Measurements from ENCODE around the gene SPOCK1. TPM values are rescaled to one million over a fixed set of nuclear protein-coding genes. Genes with fewer than 3 reads are reported as not detected.
"Not testable (repeated sequence)": the region's sequence is repeated elsewhere in the genome, so short reads cannot be mapped to it uniquely, and the experiment has no call there.

Gene SPOCK1
- total RNA-seq, 1 donor: 0.42 TPM

- not testable (repeated sequence) for H3K4me1 ChIP-seq (ENCODE audit: insufficient read depth, low read length); H3K27me3 ChIP-seq (ENCODE audit: insufficient read depth, low read length); H3K9me3 ChIP-seq (ENCODE audit: low read depth, low read length); H3K4me3 ChIP-seq (ENCODE audit: low read length)
Measured at GRCh38 chr5:136953346-136954069, 545.6 kb downstream of the SPOCK1 start.

- Histone ChIP-seq H3K27me3 (ENCODE audit: insufficient read depth, low read length) (no peaks in the 10 kb centered on the region), H3K4me3 (ENCODE audit: low read length) (no peak overlapping the region), H3K9me3 (ENCODE audit: low read depth, low read length) (no peaks in the 10 kb centered on the region)
Measured at GRCh38 chr5:136927571-136927970, 571.6 kb downstream of the SPOCK1 start.

GRCh38 chr5:136926073-136926472 is 573.1 kb downstream of the SPOCK1 start:
- Histone ChIP-seq H3K4me1 (ENCODE audit: insufficient read depth, low read length) (no peaks in the 10 kb centered on the region), H3K4me3 (ENCODE audit: low read length) (no peak overlapping the region), H3K27me3 (ENCODE audit: insufficient read depth, low read length) (no peaks in the 10 kb centered on the region), H3K9me3 (ENCODE audit: low read depth, low read length) (no peaks in the 10 kb centered on the region)

More at GRCh38 chr5:136927571-136927970, 571.6 kb downstream of the SPOCK1 start:
- H3K4me1 ChIP-seq (ENCODE audit: insufficient read depth, low read length): no peaks in the 10 kb centered on the region

Other genes starting within 250 kb of the SPOCK1 start
- gene KLHL3, start 236.8 kb upstream of the SPOCK1 start, total RNA-seq: 9.3 TPM